ENCODE results near the gene EHD4. TPM values are rescaled to one million over a fixed set of nuclear protein-coding genes. Genes with fewer than 3 reads are reported as not detected.

EHD4 gene
- total and polyA plus RNA-seq, 2 donors = 7.3 to 11.8 TPM

DNA sequence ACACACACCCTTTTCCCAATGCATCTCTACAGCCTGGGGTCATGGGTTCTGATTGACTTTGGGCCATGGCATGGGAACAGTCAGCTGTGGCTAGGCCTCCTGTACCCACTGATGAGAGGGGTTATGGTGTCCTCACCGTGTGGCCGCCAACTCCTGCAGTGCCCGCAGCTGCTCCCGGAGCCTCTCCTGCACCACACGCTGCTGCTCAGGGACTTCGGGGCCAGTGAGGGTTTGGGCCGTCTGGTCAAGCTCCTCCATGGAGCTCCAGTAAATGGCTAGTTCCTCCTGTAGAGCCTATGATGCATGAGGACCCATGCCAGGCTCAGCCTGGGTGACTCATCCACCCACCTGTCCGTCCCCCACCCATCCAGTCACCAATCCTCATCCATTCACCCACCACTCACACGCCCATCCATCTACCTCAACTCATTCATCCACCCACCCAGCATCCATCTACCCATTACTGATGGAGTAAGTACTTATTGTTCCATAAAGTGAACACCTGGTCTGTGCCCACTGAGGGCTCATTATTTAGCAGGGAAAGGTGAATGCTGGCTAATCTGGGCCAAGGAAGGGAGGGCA lies 100.1 kb downstream of the EHD4 start:
- no peaks in the 10 kb centered on the region for H3K36me3 ChIP-seq (ENCODE audit: control insufficient read depth in 2 of 2, insufficient read depth in 2 of 2, low read length in 1 of 2)
- DNase-seq (ENCODE audit: low read depth in 6 of 9, low spot score in 9 of 9) = no peak
- H3K9me3 ChIP-seq (ENCODE audit: control insufficient read depth in 2 of 2, insufficient read depth in 1 of 2, low read length in 1 of 2) = no peaks in the 10 kb centered on the region
- no peak overlapping the region for H3K4me3 ChIP-seq (ENCODE audit: low read length in 2 of 2)
- WGBS = 96% methylated on average over 9 of the region's 9 CpGs
- no peaks in the 10 kb centered on the region for H3K27me3 ChIP-seq (ENCODE audit: control insufficient read depth in 2 of 2, insufficient read depth in 1 of 2, low read length in 1 of 2)
- peaks cover 0 to 12% of the 10 kb centered on the region in 2 donors for H3K4me1 ChIP-seq (ENCODE audit: control insufficient read depth in 2 of 2, insufficient read depth in 2 of 2, low read length in 2 of 2)
- H3K27ac ChIP-seq (ENCODE audit: low read depth in 1 of 2, low read length in 1 of 2) = no peak overlapping the region

- no peaks in the 10 kb centered on the region for H3K36me3 ChIP-seq (ENCODE audit: control insufficient read depth in 2 of 2, insufficient read depth in 2 of 2, low read length in 1 of 2)
- H3K27me3 ChIP-seq (ENCODE audit: control insufficient read depth in 2 of 2, insufficient read depth in 1 of 2, low read length in 1 of 2) = no peaks in the 10 kb centered on the region
- DNase-seq (ENCODE audit: low read depth in 6 of 9, low spot score in 9 of 9) = no peak
- peaks cover 0 to 12% of the 10 kb centered on the region in 2 donors for H3K4me1 ChIP-seq (ENCODE audit: control insufficient read depth in 2 of 2, insufficient read depth in 2 of 2, low read length in 2 of 2)
- no peaks in the 10 kb centered on the region for H3K9me3 ChIP-seq (ENCODE audit: control insufficient read depth in 2 of 2, insufficient read depth in 1 of 2, low read length in 1 of 2)
- no peak overlapping the region for H3K4me3 ChIP-seq (ENCODE audit: low read length in 2 of 2)
- H3K27ac ChIP-seq (ENCODE audit: low read depth in 1 of 2, low read length in 1 of 2) = peak overlapping the region in 1 of 2 donors; percentile 10
- 96% methylated on average over 19 of the region's 19 CpGs for WGBS
Measured at GRCh38 chr15:41871175-41871905, 101.0 kb downstream of the EHD4 start.

DNA sequence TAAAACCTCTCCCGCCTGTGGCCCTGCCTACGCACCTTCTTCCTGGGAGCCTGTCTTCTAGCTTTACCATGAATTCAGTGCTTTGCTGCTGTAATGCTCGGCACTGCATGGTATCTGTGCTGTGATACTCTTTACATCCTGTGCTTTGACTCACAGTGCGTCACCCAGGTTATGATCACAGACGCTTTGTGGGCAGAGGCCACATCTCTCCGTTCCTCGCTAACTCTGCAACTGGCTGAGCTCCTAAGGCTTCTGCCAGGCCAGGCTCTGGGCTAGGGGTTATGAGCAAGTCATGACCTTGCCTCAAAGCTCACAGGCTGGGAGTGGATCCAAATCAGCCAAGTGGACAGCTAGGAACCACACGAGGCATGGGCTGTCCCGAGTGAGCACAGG lies 101.7 kb downstream of the EHD4 start:
- H3K36me3 ChIP-seq (ENCODE audit: control insufficient read depth in 2 of 2, insufficient read depth in 2 of 2, low read length in 1 of 2) = no peaks in the 10 kb centered on the region
- H3K4me3 ChIP-seq (ENCODE audit: low read length in 2 of 2) = no peak overlapping the region
- no peaks in the 10 kb centered on the region for H3K27me3 ChIP-seq (ENCODE audit: control insufficient read depth in 2 of 2, insufficient read depth in 1 of 2, low read length in 1 of 2)
- 90% methylated on average over 9 of the region's 9 CpGs for WGBS
- H3K9me3 ChIP-seq (ENCODE audit: control insufficient read depth in 2 of 2, insufficient read depth in 1 of 2, low read length in 1 of 2) = no peaks in the 10 kb centered on the region
- peak in 5 of 9 donors; percentile 16 to 70 (median 22) for DNase-seq (ENCODE audit: low read depth in 6 of 9, low spot score in 9 of 9)
- H3K27ac ChIP-seq (ENCODE audit: low read depth in 1 of 2, low read length in 1 of 2) = peak overlapping the region in 1 of 2 donors; percentile 37
- H3K4me1 ChIP-seq (ENCODE audit: control insufficient read depth in 2 of 2, insufficient read depth in 2 of 2, low read length in 2 of 2) = peaks cover 0 to 12% of the 10 kb centered on the region in 2 donors

DNA sequence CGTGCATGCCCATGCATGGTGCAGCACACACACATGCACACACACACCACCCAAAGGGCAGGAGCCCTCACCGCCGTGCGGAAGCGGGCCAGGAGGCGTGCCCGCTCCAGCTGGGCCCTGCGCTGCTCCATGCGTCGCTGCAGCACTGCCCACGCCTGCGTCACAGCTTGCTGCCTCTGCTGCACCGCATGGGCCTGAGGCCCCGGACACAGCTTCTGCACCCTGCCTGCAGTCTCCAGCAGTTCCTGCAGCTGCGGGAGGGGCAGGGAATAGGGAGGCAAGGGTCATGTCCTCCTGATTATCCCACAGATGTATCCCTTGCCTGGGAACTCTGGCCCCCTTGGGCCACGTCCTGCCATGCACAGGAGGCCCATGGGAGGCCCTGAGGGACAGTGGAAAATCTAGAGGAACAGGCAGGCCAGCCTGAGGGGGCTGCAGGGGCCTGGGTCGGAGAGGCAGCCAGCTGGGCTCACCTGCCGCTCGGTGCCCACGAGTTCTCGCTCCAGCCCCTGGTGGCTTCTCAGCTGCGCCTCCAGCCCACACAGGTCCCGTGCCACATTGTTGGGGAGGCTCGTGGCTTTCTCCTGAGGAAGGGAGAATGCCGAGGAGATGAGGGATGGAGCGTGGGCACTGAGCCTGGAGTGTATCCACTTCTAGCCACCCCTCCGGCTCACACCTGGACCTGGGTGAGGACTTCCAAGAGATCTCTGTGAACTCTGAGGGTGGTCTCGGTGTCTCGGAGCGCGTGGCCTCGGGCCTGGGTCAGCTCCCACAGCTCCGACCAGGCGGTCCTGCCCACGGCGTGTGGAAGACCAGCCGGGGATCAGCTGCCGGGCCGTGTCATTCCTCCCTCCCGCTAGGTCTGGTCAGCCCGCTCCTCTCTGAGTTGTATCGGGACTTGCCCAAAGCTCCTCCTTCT lies 102.3 kb downstream of the EHD4 start:
- Histone ChIP-seq H3K27me3 (ENCODE audit: control insufficient read depth in 2 of 2, insufficient read depth in 1 of 2, low read length in 1 of 2) (no peaks in the 10 kb centered on the region), H3K4me3 (ENCODE audit: low read length in 2 of 2) (no peak overlapping the region), H3K4me1 (ENCODE audit: control insufficient read depth in 2 of 2, insufficient read depth in 2 of 2, low read length in 2 of 2) (peaks cover 0 to 12% of the 10 kb centered on the region in 2 donors), H3K27ac (ENCODE audit: low read depth in 1 of 2, low read length in 1 of 2) (peak overlapping the region in 1 of 2 donors; percentile 37), H3K9me3 (ENCODE audit: control insufficient read depth in 2 of 2, insufficient read depth in 1 of 2, low read length in 1 of 2) (no peaks in the 10 kb centered on the region), H3K36me3 (ENCODE audit: control insufficient read depth in 2 of 2, insufficient read depth in 2 of 2, low read length in 1 of 2) (no peaks in the 10 kb centered on the region)
- 94% methylated on average over 42 of the region's 42 CpGs for WGBS
- no peak for DNase-seq (ENCODE audit: low read depth in 6 of 9, low spot score in 9 of 9)

- 97% methylated on average over 15 of the region's 15 CpGs for WGBS
- no peak for DNase-seq (ENCODE audit: low read depth in 6 of 9, low spot score in 9 of 9)
- peaks cover 0 to 12% of the 10 kb centered on the region in 2 donors for H3K4me1 ChIP-seq (ENCODE audit: control insufficient read depth in 2 of 2, insufficient read depth in 2 of 2, low read length in 2 of 2)
- H3K9me3 ChIP-seq (ENCODE audit: control insufficient read depth in 2 of 2, insufficient read depth in 1 of 2, low read length in 1 of 2) = no peaks in the 10 kb centered on the region
- no peak overlapping the region for H3K27ac ChIP-seq (ENCODE audit: low read depth in 1 of 2, low read length in 1 of 2)
- H3K4me3 ChIP-seq (ENCODE audit: low read length in 2 of 2) = no peak overlapping the region
- H3K27me3 ChIP-seq (ENCODE audit: control insufficient read depth in 2 of 2, insufficient read depth in 1 of 2, low read length in 1 of 2) = no peaks in the 10 kb centered on the region
- no peaks in the 10 kb centered on the region for H3K36me3 ChIP-seq (ENCODE audit: control insufficient read depth in 2 of 2, insufficient read depth in 2 of 2, low read length in 1 of 2)
Measured at GRCh38 chr15:41868321-41868720, 104.0 kb downstream of the EHD4 start.

GRCh38 chr15:41866872-41867579 lies 105.3 kb downstream of the EHD4 start:
- no peak for DNase-seq (ENCODE audit: low read depth in 6 of 9, low spot score in 9 of 9)
- WGBS = 92% methylated on average over 25 of the region's 25 CpGs
- Histone ChIP-seq H3K27me3 (ENCODE audit: control insufficient read depth in 2 of 2, insufficient read depth in 1 of 2, low read length in 1 of 2) (no peaks in the 10 kb centered on the region), H3K4me3 (ENCODE audit: low read length in 2 of 2) (no peak overlapping the region), H3K4me1 (ENCODE audit: control insufficient read depth in 2 of 2, insufficient read depth in 2 of 2, low read length in 2 of 2) (peaks cover 0 to 12% of the 10 kb centered on the region in 2 donors), H3K27ac (ENCODE audit: low read depth in 1 of 2, low read length in 1 of 2) (no peak overlapping the region), H3K36me3 (ENCODE audit: control insufficient read depth in 2 of 2, insufficient read depth in 2 of 2, low read length in 1 of 2) (no peaks in the 10 kb centered on the region), H3K9me3 (ENCODE audit: control insufficient read depth in 2 of 2, insufficient read depth in 1 of 2, low read length in 1 of 2) (no peaks in the 10 kb centered on the region)

DNA sequence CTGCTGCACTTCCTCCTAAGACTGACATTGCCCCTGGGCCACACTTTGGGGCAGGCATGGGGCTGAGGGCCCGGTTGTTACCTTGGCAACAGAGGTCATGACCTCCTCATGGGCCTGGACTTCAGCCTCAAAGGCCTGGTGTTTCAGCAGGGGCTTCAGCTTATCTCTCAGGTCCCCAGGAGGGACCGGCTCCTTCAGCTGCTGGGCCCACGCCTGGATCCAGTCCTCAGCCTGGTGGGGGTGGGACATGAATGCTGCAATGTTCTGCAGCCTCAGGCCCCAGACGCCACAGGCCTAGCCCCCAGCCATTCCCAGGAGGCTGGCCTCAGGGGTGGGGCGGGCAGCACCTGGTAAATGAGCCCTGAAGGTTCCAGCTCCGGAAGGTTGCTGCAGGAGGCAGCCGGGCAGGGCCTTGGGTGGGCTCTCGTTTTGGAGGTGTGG lies 106.1 kb downstream of the EHD4 start:
- no peaks in the 10 kb centered on the region for H3K9me3 ChIP-seq (ENCODE audit: control insufficient read depth in 2 of 2, insufficient read depth in 1 of 2, low read length in 1 of 2)
- DNase-seq (ENCODE audit: low read depth in 6 of 9, low spot score in 9 of 9) = no peak
- H3K36me3 ChIP-seq (ENCODE audit: control insufficient read depth in 2 of 2, insufficient read depth in 2 of 2, low read length in 1 of 2) = no peaks in the 10 kb centered on the region
- H3K4me1 ChIP-seq (ENCODE audit: control insufficient read depth in 2 of 2, insufficient read depth in 2 of 2, low read length in 2 of 2) = peaks cover 0 to 11% of the 10 kb centered on the region in 2 donors
- no peak overlapping the region for H3K4me3 ChIP-seq (ENCODE audit: low read length in 2 of 2)
- H3K27me3 ChIP-seq (ENCODE audit: control insufficient read depth in 2 of 2, insufficient read depth in 1 of 2, low read length in 1 of 2) = no peaks in the 10 kb centered on the region
- WGBS = 93% methylated on average over 8 of the region's 8 CpGs
- H3K27ac ChIP-seq (ENCODE audit: low read depth in 1 of 2, low read length in 1 of 2) = no peak overlapping the region

- DNase-seq (ENCODE audit: low read depth in 6 of 9, low spot score in 9 of 9) = no peak
Measured at GRCh38 chr15:41865490-41866055, 106.8 kb downstream of the EHD4 start.

More at GRCh38 chr15:41865490-41866055, 106.8 kb downstream of the EHD4 start:
- Histone ChIP-seq H3K9me3 (ENCODE audit: control insufficient read depth in 2 of 2, insufficient read depth in 1 of 2, low read length in 1 of 2) (no peaks in the 10 kb centered on the region), H3K27me3 (ENCODE audit: control insufficient read depth in 2 of 2, insufficient read depth in 1 of 2, low read length in 1 of 2) (no peaks in the 10 kb centered on the region), H3K4me1 (ENCODE audit: control insufficient read depth in 2 of 2, insufficient read depth in 2 of 2, low read length in 2 of 2) (peaks cover 0 to 5% of the 10 kb centered on the region in 2 donors), H3K4me3 (ENCODE audit: low read length in 2 of 2) (no peak overlapping the region), H3K27ac (ENCODE audit: low read depth in 1 of 2, low read length in 1 of 2) (no peak overlapping the region), H3K36me3 (ENCODE audit: control insufficient read depth in 2 of 2, insufficient read depth in 2 of 2, low read length in 1 of 2) (no peaks in the 10 kb centered on the region)
- 95% methylated on average over 18 of the region's 18 CpGs for WGBS
